ENCODE data around the gene ODC1.

DNA sequence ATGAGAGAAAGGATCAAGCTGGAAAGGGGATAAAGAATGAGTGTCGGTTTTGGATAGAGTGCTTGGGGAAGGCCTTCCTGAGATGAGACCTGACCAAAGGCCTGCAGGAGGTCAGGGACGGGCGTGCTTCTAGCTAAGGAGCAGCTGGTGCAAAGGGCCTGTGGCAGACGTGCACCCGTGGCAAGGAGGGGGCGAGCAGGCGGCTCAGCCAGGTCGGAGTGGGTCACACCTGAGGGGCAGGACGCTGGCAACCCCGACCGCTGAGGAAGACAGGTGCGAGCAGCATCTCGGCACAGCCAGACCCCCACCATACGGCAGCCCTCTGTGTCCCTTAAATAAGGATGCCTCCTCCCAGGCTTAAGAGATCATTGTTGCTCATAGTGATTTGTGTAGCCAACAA lies 48.1 kb downstream of the ODC1 start:
- TF ChIP-seq, protein P1, sequence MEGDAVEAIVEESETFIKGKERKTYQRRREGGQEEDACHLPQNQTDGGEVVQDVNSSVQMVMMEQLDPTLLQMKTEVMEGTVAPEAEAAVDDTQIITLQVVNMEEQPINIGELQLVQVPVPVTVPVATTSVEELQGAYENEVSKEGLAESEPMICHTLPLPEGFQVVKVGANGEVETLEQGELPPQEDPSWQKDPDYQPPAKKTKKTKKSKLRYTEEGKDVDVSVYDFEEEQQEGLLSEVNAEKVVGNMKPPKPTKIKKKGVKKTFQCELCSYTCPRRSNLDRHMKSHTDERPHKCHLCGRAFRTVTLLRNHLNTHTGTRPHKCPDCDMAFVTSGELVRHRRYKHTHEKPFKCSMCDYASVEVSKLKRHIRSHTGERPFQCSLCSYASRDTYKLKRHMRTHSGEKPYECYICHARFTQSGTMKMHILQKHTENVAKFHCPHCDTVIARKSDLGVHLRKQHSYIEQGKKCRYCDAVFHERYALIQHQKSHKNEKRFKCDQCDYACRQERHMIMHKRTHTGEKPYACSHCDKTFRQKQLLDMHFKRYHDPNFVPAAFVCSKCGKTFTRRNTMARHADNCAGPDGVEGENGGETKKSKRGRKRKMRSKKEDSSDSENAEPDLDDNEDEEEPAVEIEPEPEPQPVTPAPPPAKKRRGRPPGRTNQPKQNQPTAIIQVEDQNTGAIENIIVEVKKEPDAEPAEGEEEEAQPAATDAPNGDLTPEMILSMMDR (IDR thresholded peaks at IDR 0.05) = no peak
- TF ChIP-seq POLR2A (IDR thresholded peaks at IDR 0.05) = no peak
